ENCODE data around the gene ACOT12.
A peak's percentile ranks its signal among the peaks of the same experiment; 100 is the strongest.
"Not testable (repeated sequence)": the region's sequence is repeated elsewhere in the genome, so short reads cannot be mapped to it uniquely, and the experiment has no call there.

ACOT12 gene

DNA sequence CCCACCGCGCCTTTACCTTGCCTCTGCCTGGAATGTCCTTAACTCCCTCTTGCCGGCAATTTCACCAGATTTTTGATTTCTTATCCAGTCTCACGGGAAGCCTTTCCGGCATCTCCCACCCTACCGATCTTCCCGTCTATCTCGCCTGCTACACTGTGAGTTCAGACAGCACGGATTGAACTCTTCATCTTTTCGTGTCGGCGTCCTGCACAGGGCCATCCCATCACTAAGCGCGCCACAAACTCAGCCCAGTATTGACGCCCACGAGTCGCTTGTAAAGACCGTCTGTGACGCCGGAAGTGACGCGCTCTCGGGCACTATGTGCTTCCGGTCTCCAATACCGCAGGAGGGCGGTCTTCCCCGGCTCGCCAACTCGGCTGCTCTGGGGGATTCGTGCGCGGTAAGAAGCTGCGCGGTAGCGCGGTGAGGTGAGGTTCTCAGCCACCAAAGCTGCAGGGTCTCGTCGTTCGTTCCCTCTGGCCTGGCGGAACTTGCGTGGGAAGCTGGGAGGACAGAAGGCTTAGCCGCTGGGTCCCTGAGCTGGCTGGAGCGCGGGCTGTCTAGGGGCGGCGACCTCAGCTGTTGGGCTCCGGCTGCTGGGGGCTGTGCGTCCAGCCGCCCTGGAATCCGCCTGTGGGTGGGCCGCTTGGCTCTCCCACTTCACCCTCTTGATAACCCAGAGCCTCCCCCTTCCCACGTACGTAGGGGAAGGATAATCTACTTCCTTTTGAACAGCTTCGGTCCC, 92.5 kb downstream of the ACOT12 start, which contains the start of gene ZCCHC9:
Gene ZCCHC9 (plus strand): TSS at position 317 of the 745 bp plus-strand sequence. CDS start 3,171 bp downstream, outside the sequence.
- H3K4me3 ChIP-seq (ENCODE audit: low read depth, low read length): peak within 1 kb of the TSS; percentile 97
- peak; percentile 95 for DNase-seq
- TF ChIP-seq, protein P1, sequence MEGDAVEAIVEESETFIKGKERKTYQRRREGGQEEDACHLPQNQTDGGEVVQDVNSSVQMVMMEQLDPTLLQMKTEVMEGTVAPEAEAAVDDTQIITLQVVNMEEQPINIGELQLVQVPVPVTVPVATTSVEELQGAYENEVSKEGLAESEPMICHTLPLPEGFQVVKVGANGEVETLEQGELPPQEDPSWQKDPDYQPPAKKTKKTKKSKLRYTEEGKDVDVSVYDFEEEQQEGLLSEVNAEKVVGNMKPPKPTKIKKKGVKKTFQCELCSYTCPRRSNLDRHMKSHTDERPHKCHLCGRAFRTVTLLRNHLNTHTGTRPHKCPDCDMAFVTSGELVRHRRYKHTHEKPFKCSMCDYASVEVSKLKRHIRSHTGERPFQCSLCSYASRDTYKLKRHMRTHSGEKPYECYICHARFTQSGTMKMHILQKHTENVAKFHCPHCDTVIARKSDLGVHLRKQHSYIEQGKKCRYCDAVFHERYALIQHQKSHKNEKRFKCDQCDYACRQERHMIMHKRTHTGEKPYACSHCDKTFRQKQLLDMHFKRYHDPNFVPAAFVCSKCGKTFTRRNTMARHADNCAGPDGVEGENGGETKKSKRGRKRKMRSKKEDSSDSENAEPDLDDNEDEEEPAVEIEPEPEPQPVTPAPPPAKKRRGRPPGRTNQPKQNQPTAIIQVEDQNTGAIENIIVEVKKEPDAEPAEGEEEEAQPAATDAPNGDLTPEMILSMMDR (IDR thresholded peaks at IDR 0.05; ENCODE audit: low read depth, low read length): 0 out of 2 replicates have a peak, but pooled peaks have one; percentile 32
- peak within 1 kb of the TSS; percentile 97 for H3K27ac ChIP-seq
- no peaks in the 10 kb centered on the region for H3K9me3 ChIP-seq (ENCODE audit: severe bottlenecking)
- H3K36me3 ChIP-seq: peaks cover 11% of the 10 kb centered on the region
- no peaks in the 10 kb centered on the region for H3K27me3 ChIP-seq (ENCODE audit: insufficient read depth, low read depth, severe bottlenecking)

DNA sequence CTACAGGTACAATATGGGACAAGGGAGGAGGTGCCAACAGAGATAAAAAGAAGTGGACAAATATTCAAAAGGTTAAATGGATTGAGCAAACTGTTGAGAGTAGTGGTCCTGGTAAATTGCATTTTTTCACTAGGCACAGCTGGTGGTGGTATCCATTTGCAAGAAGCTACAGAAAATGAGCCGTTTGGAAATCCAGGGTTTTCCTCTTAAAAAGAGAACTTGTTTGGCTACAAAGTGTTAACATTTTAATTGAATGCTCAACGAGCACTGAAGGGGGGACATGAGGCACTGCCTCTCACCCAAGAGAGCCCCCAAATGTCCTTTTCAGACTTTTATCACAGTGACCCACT, 93.0 kb downstream of the ACOT12 start:
- TF ChIP-seq, protein P1 (IDR thresholded peaks at IDR 0.05; ENCODE audit: low read depth, low read length): no peak
- Histone ChIP-seq H3K9me3 (ENCODE audit: severe bottlenecking) (no peaks in the 10 kb centered on the region), H3K27me3 (ENCODE audit: insufficient read depth, low read depth, severe bottlenecking) (no peaks in the 10 kb centered on the region), H3K4me3 (ENCODE audit: low read depth, low read length) (peak overlapping the region; percentile 97), H3K36me3 (peaks cover 11% of the 10 kb centered on the region), H3K27ac (peak overlapping the region; percentile 97)
- no peak for DNase-seq

DNA sequence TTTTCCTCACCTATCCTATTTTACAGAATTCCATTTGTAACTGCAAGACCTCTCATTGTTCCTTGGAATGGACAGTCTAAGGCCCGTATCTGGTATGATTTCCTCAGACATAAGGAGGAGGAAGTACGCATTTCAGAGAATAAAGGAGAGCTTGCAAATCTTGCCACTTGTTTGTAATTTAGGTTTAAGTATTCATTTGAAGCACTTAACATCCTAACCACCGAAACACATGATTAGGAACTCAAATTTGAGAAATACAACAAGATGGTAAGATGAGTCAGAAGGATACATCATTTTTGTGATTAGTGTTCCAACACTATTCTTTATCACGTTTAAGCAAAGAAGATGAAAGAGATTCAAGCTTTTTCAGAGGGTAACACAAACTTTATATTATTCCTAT, 96.4 kb downstream of the ACOT12 start:
- no peaks in the 10 kb centered on the region for H3K27me3 ChIP-seq (ENCODE audit: insufficient read depth, low read depth, severe bottlenecking)
- peaks cover 13% of the 10 kb centered on the region for H3K36me3 ChIP-seq
- H3K9me3 ChIP-seq (ENCODE audit: severe bottlenecking): no peaks in the 10 kb centered on the region
- H3K27ac ChIP-seq: no peak overlapping the region
- TF ChIP-seq, protein P1 (IDR thresholded peaks at IDR 0.05; ENCODE audit: low read depth, low read length): no peak
- H3K4me3 ChIP-seq (ENCODE audit: low read depth, low read length): no peak overlapping the region
- DNase-seq: no peak

DNA sequence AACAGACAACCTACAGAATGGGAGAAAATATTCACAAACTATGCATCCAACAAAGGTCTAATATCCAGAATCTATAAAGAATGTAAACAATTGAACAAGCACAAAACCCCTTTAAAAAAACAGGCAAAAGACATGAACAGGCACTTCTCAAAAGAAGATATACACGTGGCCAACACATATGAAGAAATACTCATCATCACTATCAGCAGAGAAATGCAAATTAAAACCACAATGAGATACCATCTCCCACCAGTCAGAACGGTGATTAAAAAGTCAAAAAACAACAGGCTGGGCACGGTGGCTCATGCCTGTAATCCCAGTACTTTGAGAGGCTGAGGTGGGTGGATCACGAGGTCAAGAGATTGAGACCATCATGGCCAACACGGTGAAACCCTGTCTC, 99.9 kb downstream of the ACOT12 start:
- DNase-seq; H3K27me3 ChIP-seq (ENCODE audit: insufficient read depth, low read depth, severe bottlenecking); H3K9me3 ChIP-seq (ENCODE audit: severe bottlenecking); H3K36me3 ChIP-seq; H3K4me3 ChIP-seq (ENCODE audit: low read depth, low read length); H3K27ac ChIP-seq: not testable (repeated sequence)

DNA sequence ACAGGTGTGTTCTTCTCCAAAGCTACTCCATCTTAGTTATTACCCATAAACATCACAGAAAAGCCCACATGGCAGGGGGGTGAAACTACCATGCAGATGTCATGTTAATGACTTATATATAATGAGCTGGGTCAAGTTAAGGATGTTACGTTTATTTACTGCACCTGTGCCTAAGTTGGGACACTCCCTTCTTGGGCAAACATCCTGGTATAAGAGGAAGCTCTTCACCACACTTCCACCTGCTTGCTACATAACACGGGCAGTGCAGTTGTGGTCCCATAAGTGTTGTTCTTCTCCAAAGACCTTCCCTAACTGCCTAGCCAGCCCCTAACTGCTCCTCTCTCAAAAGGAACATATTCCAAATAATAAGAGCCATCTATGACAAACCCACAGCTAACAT, 101.8 kb downstream of the ACOT12 start:
- H3K9me3 ChIP-seq (ENCODE audit: severe bottlenecking): peaks cover 2% of the 10 kb centered on the region
- TF ChIP-seq, protein P1 (IDR thresholded peaks at IDR 0.05; ENCODE audit: low read depth, low read length): no peak
- DNase-seq: no peak
- H3K4me3 ChIP-seq (ENCODE audit: low read depth, low read length): no peak overlapping the region
- H3K27ac ChIP-seq: no peak overlapping the region
- H3K36me3 ChIP-seq: peaks cover 8% of the 10 kb centered on the region
- H3K27me3 ChIP-seq (ENCODE audit: insufficient read depth, low read depth, severe bottlenecking): no peaks in the 10 kb centered on the region

DNA sequence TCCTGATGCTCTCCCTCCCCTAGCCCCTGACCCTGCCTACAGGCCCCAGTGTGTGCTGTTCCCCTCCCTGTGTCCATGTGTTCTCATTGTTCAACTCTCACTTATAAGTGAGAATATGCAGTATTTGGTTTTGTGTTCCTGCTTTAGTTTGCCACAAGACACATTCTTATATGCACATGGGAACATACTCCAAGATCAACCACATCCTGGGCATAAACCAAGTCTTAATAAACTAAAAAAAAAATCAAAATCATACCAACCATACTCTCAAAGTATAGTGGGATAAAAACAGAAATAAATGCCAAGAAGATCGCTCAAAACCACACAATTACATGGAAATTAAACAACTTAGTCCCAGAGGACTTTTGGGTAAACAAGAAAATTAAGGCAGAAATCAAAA, 103.8 kb downstream of the ACOT12 start:
- no peak for DNase-seq
- H3K9me3 ChIP-seq (ENCODE audit: severe bottlenecking): peaks cover 2% of the 10 kb centered on the region
- peaks cover 6% of the 10 kb centered on the region for H3K36me3 ChIP-seq
- TF ChIP-seq, protein P1 (IDR thresholded peaks at IDR 0.05; ENCODE audit: low read depth, low read length): no peak
- H3K27ac ChIP-seq: no peak overlapping the region
- no peak overlapping the region for H3K4me3 ChIP-seq (ENCODE audit: low read depth, low read length)
- H3K27me3 ChIP-seq (ENCODE audit: insufficient read depth, low read depth, severe bottlenecking): no peaks in the 10 kb centered on the region

Data from WERI-Rb-1 (cell line).